HepG2 (cell line): ENCODE data around the gene HMGB3.

Experiments
- ADNP ChIP-seq: sonication (generic); formaldehyde crosslinking; IDR thresholded peaks from 2 replicates; pipeline ENCODE4 v1.4.0; 2020; ENCODE audit warnings: missing genetic modification reagents
- AHR ChIP-seq: IDR thresholded peaks from 2 replicates; pipeline ENCODE4 v1.6.1; 2018; ENCODE audit warnings: missing genetic modification reagents, missing compliant biosample characterization
- NCOA2 ChIP-seq: sonication (generic); formaldehyde crosslinking; IDR thresholded peaks from 2 replicates; pipeline ENCODE4 v1.8.0; 2022; ENCODE audit warnings: inconsistent platforms
- POLR2G ChIP-seq: fragments of 200-400 bp; formaldehyde crosslinking; IDR thresholded peaks from 2 replicates; pipeline ENCODE4 v1.6.1; 2018; ENCODE audit warnings: mild to moderate bottlenecking, low read depth, low read length, moderate library complexity
- SMAD3 ChIP-seq: sonication (generic); formaldehyde crosslinking; IDR thresholded peaks from 2 replicates; pipeline ENCODE4 v1.4.0; 2020; ENCODE audit warnings: missing genetic modification reagents
- SMYD3 ChIP-seq: sonication (generic); formaldehyde crosslinking; IDR thresholded peaks from 2 replicates; pipeline ENCODE4 v1.8.1; 2023; ENCODE audit warnings: mild to moderate bottlenecking, missing genetic modification reagents
- ZNF138 ChIP-seq: sonication (generic); formaldehyde crosslinking; IDR thresholded peaks from 2 replicates; pipeline ENCODE4 v1.5.0; 2020; ENCODE audit warnings: mild to moderate bottlenecking, low read depth, missing genetic modification reagents
- ZNF263 ChIP-seq: sonication (generic); formaldehyde crosslinking; IDR thresholded peaks from 2 replicates; pipeline ENCODE4 v1.4.0; 2020; ENCODE audit warnings: missing genetic modification reagents
- ZNF350 ChIP-seq: sonication (generic); formaldehyde crosslinking; IDR thresholded peaks from 2 replicates; pipeline ENCODE4 v1.4.0; 2020; ENCODE audit warnings: mild to moderate bottlenecking, low read depth, missing genetic modification reagents, borderline replicate concordance
- ZNF552 ChIP-seq: sonication (generic); formaldehyde crosslinking; IDR thresholded peaks from 2 replicates; pipeline ENCODE4 v1.9.0; 2022; ENCODE audit warnings: missing genetic modification reagents, mild to moderate bottlenecking, borderline replicate concordance
- ZNF709 ChIP-seq: sonication (generic); formaldehyde crosslinking; IDR thresholded peaks from 2 replicates; pipeline ENCODE4 v1.5.0; 2020; ENCODE audit warnings: mild to moderate bottlenecking, missing genetic modification reagents
- TF ChIP-seq, protein P1 (sequence below): sonication (generic); formaldehyde crosslinking; IDR thresholded peaks from 2 replicates; pipeline ENCODE4 v1.4.0; 2020; ENCODE audit warnings: low read depth, missing genetic modification reagents
- TF ChIP-seq, protein P2 (sequence below): sonication (generic); formaldehyde crosslinking; IDR thresholded peaks from 2 replicates; pipeline ENCODE4 v1.4.0; 2020; ENCODE audit warnings: missing genetic modification reagents
- TF ChIP-seq, protein P3 (sequence below): sonication (generic); formaldehyde crosslinking; IDR thresholded peaks from 2 replicates; pipeline ENCODE4 v1.5.0; 2020; ENCODE audit warnings: mild to moderate bottlenecking, missing genetic modification reagents, moderate library complexity

DNA sequence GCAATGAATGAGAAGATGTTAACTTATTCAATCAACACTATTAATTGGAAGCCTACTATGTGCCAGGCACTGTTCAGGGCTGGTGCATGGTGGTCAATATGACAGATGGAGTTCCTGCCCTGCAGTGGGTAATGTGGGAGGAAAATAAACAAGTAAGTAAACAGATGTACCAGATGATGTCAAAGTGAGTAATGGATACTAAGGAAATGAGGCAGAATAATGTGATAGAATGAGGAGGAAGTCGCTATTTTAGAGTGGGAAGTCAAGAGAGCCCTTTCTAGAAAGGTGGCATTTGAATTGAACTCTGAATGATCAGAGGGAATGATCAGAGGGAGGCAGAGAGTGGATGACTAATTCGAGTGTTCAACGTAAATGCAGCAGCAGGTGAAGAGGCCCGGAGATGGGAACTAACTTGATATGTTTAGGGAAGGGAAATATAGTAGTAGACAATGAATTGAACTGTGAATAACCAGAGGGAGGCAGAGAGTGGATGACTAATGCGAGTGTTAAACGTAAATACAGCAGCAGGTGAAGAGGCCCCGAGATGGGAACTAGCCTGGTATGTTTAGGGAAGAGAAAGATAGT, 48.3 kb downstream of the HMGB3 start:
- TF ChIP-seq NCOA2 (no peak), SMYD3 (CRISPR knock-in tag) (no peak), ZNF263 (no peak), ZNF138 (CRISPR knock-in tag) (no peak), AHR (CRISPR knock-in tag) (no peak), ZNF552 (CRISPR knock-in tag) (no peak), ZNF350 (CRISPR knock-in tag) (no peak), SMAD3 (no peak), POLR2G (no peak), ADNP (no peak), ZNF709 (no peak)
- TF ChIP-seq, protein P1, sequence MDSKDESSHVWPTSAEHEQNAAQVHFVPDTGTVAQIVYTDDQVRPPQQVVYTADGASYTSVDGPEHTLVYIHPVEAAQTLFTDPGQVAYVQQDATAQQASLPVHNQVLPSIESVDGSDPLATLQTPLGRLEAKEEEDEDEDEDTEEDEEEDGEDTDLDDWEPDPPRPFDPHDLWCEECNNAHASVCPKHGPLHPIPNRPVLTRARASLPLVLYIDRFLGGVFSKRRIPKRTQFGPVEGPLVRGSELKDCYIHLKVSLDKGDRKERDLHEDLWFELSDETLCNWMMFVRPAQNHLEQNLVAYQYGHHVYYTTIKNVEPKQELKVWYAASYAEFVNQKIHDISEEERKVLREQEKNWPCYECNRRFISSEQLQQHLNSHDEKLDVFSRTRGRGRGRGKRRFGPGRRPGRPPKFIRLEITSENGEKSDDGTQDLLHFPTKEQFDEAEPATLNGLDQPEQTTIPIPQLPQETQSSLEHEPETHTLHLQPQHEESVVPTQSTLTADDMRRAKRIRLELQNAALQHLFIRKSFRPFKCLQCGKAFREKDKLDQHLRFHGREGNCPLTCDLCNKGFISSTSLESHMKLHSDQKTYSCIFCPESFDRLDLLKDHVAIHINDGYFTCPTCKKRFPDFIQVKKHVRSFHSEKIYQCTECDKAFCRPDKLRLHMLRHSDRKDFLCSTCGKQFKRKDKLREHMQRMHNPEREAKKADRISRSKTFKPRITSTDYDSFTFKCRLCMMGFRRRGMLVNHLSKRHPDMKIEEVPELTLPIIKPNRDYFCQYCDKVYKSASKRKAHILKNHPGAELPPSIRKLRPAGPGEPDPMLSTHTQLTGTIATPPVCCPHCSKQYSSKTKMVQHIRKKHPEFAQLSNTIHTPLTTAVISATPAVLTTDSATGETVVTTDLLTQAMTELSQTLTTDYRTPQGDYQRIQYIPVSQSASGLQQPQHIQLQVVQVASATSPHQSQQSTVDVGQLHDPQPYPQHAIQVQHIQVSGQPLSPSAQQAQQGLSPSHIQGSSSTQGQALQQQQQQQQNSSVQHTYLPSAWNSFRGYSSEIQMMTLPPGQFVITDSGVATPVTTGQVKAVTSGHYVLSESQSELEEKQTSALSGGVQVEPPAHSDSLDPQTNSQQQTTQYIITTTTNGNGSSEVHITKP (CRISPR knock-in tag): no peak
- TF ChIP-seq, protein P2, sequence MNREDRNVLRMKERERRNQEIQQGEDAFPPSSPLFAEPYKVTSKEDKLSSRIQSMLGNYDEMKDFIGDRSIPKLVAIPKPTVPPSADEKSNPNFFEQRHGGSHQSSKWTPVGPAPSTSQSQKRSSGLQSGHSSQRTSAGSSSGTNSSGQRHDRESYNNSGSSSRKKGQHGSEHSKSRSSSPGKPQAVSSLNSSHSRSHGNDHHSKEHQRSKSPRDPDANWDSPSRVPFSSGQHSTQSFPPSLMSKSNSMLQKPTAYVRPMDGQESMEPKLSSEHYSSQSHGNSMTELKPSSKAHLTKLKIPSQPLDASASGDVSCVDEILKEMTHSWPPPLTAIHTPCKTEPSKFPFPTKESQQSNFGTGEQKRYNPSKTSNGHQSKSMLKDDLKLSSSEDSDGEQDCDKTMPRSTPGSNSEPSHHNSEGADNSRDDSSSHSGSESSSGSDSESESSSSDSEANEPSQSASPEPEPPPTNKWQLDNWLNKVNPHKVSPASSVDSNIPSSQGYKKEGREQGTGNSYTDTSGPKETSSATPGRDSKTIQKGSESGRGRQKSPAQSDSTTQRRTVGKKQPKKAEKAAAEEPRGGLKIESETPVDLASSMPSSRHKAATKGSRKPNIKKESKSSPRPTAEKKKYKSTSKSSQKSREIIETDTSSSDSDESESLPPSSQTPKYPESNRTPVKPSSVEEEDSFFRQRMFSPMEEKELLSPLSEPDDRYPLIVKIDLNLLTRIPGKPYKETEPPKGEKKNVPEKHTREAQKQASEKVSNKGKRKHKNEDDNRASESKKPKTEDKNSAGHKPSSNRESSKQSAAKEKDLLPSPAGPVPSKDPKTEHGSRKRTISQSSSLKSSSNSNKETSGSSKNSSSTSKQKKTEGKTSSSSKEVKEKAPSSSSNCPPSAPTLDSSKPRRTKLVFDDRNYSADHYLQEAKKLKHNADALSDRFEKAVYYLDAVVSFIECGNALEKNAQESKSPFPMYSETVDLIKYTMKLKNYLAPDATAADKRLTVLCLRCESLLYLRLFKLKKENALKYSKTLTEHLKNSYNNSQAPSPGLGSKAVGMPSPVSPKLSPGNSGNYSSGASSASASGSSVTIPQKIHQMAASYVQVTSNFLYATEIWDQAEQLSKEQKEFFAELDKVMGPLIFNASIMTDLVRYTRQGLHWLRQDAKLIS (CRISPR knock-in tag): no peak
- TF ChIP-seq, protein P3, sequence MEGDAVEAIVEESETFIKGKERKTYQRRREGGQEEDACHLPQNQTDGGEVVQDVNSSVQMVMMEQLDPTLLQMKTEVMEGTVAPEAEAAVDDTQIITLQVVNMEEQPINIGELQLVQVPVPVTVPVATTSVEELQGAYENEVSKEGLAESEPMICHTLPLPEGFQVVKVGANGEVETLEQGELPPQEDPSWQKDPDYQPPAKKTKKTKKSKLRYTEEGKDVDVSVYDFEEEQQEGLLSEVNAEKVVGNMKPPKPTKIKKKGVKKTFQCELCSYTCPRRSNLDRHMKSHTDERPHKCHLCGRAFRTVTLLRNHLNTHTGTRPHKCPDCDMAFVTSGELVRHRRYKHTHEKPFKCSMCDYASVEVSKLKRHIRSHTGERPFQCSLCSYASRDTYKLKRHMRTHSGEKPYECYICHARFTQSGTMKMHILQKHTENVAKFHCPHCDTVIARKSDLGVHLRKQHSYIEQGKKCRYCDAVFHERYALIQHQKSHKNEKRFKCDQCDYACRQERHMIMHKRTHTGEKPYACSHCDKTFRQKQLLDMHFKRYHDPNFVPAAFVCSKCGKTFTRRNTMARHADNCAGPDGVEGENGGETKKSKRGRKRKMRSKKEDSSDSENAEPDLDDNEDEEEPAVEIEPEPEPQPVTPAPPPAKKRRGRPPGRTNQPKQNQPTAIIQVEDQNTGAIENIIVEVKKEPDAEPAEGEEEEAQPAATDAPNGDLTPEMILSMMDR (CRISPR knock-in tag): no peak
